ENCODE measurements around the gene NKTR. TPM values are rescaled to one million over a fixed set of nuclear protein-coding genes. Genes with fewer than 3 reads are reported as not detected.
"Not testable (repeated sequence)": the region's sequence is repeated elsewhere in the genome, so short reads cannot be mapped to it uniquely, and the experiment has no call there.

Gene NKTR
- total and polyA plus RNA-seq, 5 donors from 2014 or later, result 9.7 to 291 (median 11.2) TPM

GRCh38 chr3:42572278-42572677 lies 28.2 kb upstream of the NKTR start:
- peaks cover 49% of the 10 kb centered on the region for H3K36me3 Mint-ChIP-seq
- H3K27me3 Mint-ChIP-seq, result no peaks in the 10 kb centered on the region
- ATAC-seq (ENCODE audit: low read depth in 2 of 2) (peak in 1 of 2 donors; percentile 67), DNase-seq (no peak)
- H3K9me3 Mint-ChIP-seq, result peaks cover 0 to 19% (median 4%) of the 10 kb centered on the region in 7 donors
- Histone ChIP-seq H3K9me3 (ENCODE audit: control insufficient read depth in 2 of 2, low read length in 2 of 2) (peaks cover 9 to 14% of the 10 kb centered on the region in 2 experiments), H3K4me1 (ENCODE audit: control insufficient read depth, insufficient read depth, low read length, poor library complexity, severe bottlenecking) (no peaks in the 10 kb centered on the region), H3K27me3 (ENCODE audit: control insufficient read depth, insufficient read depth, low read length) (no peaks in the 10 kb centered on the region), H3K27ac (ENCODE audit: insufficient read depth, low read length, poor library complexity, severe bottlenecking) (no peak overlapping the region), H3K36me3 (ENCODE audit: control insufficient read depth, insufficient read depth, low read length) (peaks cover 34% of the 10 kb centered on the region), H3K4me3 (ENCODE audit: low read depth, low read length) (no peak overlapping the region)
- peak overlapping the region in 2 of 3 donors; percentile 48 to 75 for H3K27ac Mint-ChIP-seq
- peaks cover 19 to 41% (median 26%) of the 10 kb centered on the region in 4 donors for H3K4me1 Mint-ChIP-seq
- H3K4me3 Mint-ChIP-seq, result no peak overlapping the region

- ATAC-seq (ENCODE audit: low read depth in 2 of 2) (no peak), DNase-seq (no peak)
- peaks cover 41% of the 10 kb centered on the region for H3K36me3 Mint-ChIP-seq
- no peak overlapping the region for H3K27ac ChIP-seq (ENCODE audit: insufficient read depth, low read length, poor library complexity, severe bottlenecking)
- peaks cover 28 to 41% (median 31%) of the 10 kb centered on the region in 4 donors for H3K4me1 Mint-ChIP-seq
- no peaks in the 10 kb centered on the region for H3K27me3 Mint-ChIP-seq
- no peaks in the 10 kb centered on the region for H3K27me3 ChIP-seq (ENCODE audit: control insufficient read depth, insufficient read depth, low read length)
- peaks cover 20% of the 10 kb centered on the region for H3K36me3 ChIP-seq (ENCODE audit: control insufficient read depth, insufficient read depth, low read length)
- H3K4me3 Mint-ChIP-seq, result peak overlapping the region in 1 of 4 donors; percentile 0
- H3K27ac Mint-ChIP-seq, result peak overlapping the region in 1 of 3 donors; percentile 2
- peaks cover 0 to 19% (median 4%) of the 10 kb centered on the region in 7 donors for H3K9me3 Mint-ChIP-seq
- peaks cover 9 to 14% of the 10 kb centered on the region in 2 experiments for H3K9me3 ChIP-seq (ENCODE audit: control insufficient read depth in 2 of 2, low read length in 2 of 2)
- H3K4me1 ChIP-seq (ENCODE audit: control insufficient read depth, insufficient read depth, low read length, poor library complexity, severe bottlenecking), result peaks cover 6% of the 10 kb centered on the region
- no peak overlapping the region for H3K4me3 ChIP-seq (ENCODE audit: low read depth, low read length)
These were observed 25.2 kb upstream of the NKTR start for GRCh38 chr3:42575137-42575741.

- Mint-ChIP-seq H3K9me3 (peaks cover 0 to 19% (median 4%) of the 10 kb centered on the region in 7 donors), H3K4me1 (peaks cover 33 to 49% (median 41%) of the 10 kb centered on the region in 4 donors), H3K27ac (peak overlapping the region in 1 of 3 donors; percentile 8), H3K36me3 (peaks cover 30% of the 10 kb centered on the region), H3K4me3 (peak overlapping the region in 1 of 4 donors; percentile 12), H3K27me3 (no peaks in the 10 kb centered on the region)
- Histone ChIP-seq H3K27me3 (ENCODE audit: control insufficient read depth, insufficient read depth, low read length) (no peaks in the 10 kb centered on the region), H3K36me3 (ENCODE audit: control insufficient read depth, insufficient read depth, low read length) (peaks cover 17% of the 10 kb centered on the region), H3K27ac (ENCODE audit: insufficient read depth, low read length, poor library complexity, severe bottlenecking) (no peak overlapping the region), H3K4me1 (ENCODE audit: control insufficient read depth, insufficient read depth, low read length, poor library complexity, severe bottlenecking) (peaks cover 27% of the 10 kb centered on the region), H3K4me3 (ENCODE audit: low read depth, low read length) (no peak overlapping the region), H3K9me3 (ENCODE audit: control insufficient read depth in 2 of 2, low read length in 2 of 2) (peaks cover 9 to 14% of the 10 kb centered on the region in 2 experiments)
- no peak for ATAC-seq (ENCODE audit: low read depth in 2 of 2)
- no peak for DNase-seq
These were observed 22.4 kb upstream of the NKTR start for GRCh38 chr3:42578054-42578453.

- not testable (repeated sequence) for H3K27me3 ChIP-seq (ENCODE audit: control insufficient read depth, insufficient read depth, low read length); H3K4me3 ChIP-seq (ENCODE audit: low read depth, low read length); ATAC-seq (ENCODE audit: low read depth in 2 of 2); DNase-seq; H3K27me3 Mint-ChIP-seq; H3K36me3 ChIP-seq (ENCODE audit: control insufficient read depth, insufficient read depth, low read length); H3K9me3 ChIP-seq (ENCODE audit: control insufficient read depth in 2 of 2, low read length in 2 of 2)
- Histone ChIP-seq H3K27ac (ENCODE audit: insufficient read depth, low read length, poor library complexity, severe bottlenecking) (peak overlapping the region; percentile 97), H3K4me1 (ENCODE audit: control insufficient read depth, insufficient read depth, low read length, poor library complexity, severe bottlenecking) (peaks cover 27% of the 10 kb centered on the region)
- H3K9me3 Mint-ChIP-seq, result peaks cover 0 to 12% (median 0%) of the 10 kb centered on the region in 7 donors
- peak overlapping the region in 2 of 4 donors; percentile 23 to 92 for H3K4me3 Mint-ChIP-seq
- H3K27ac Mint-ChIP-seq, result peak overlapping the region in 2 of 3 donors; percentile 14 to 53
- H3K4me1 Mint-ChIP-seq, result peaks cover 37 to 55% (median 44%) of the 10 kb centered on the region in 4 donors
- peaks cover 23% of the 10 kb centered on the region for H3K36me3 Mint-ChIP-seq
These were observed 21.1 kb upstream of the NKTR start for GRCh38 chr3:42579346-42579745.

GRCh38 chr3:42581400-42581708 lies 19.1 kb upstream of the NKTR start:
- H3K9me3 ChIP-seq (ENCODE audit: control insufficient read depth in 2 of 2, low read length in 2 of 2), result no peaks in the 10 kb centered on the region
- peaks cover 36 to 56% (median 47%) of the 10 kb centered on the region in 4 donors for H3K4me1 Mint-ChIP-seq
- H3K4me1 ChIP-seq (ENCODE audit: control insufficient read depth, insufficient read depth, low read length, poor library complexity, severe bottlenecking), result peaks cover 27% of the 10 kb centered on the region
- no peak for DNase-seq
- H3K36me3 ChIP-seq (ENCODE audit: control insufficient read depth, insufficient read depth, low read length), result no peaks in the 10 kb centered on the region
- H3K27me3 Mint-ChIP-seq, result no peaks in the 10 kb centered on the region
- peaks cover 10% of the 10 kb centered on the region for H3K36me3 Mint-ChIP-seq
- H3K9me3 Mint-ChIP-seq, result no peaks in the 10 kb centered on the region
- peak overlapping the region; percentile 97 for H3K27ac ChIP-seq (ENCODE audit: insufficient read depth, low read length, poor library complexity, severe bottlenecking)
- H3K4me3 Mint-ChIP-seq, result peak overlapping the region; percentile 83 to 94 (median 88)
- ATAC-seq (ENCODE audit: low read depth in 2 of 2), result no peak
- H3K4me3 ChIP-seq (ENCODE audit: low read depth, low read length), result peak overlapping the region; percentile 74
- H3K27me3 ChIP-seq (ENCODE audit: control insufficient read depth, insufficient read depth, low read length), result no peaks in the 10 kb centered on the region
- peak overlapping the region; percentile 21 to 96 (median 83) for H3K27ac Mint-ChIP-seq

GRCh38 chr3:42581709-42582473 lies 18.6 kb upstream of the NKTR start, which contains the start of gene SEC22C:
Gene SEC22C (minus strand): TSS chr3:42581967. CDS start chr3:42569046, 12,921 bp downstream.
- no peaks in the 10 kb centered on the region for H3K9me3 ChIP-seq (ENCODE audit: control insufficient read depth in 2 of 2, low read length in 2 of 2)
- no peaks in the 10 kb centered on the region for H3K36me3 ChIP-seq (ENCODE audit: control insufficient read depth, insufficient read depth, low read length)
- no peaks in the 10 kb centered on the region for H3K9me3 Mint-ChIP-seq
- H3K36me3 Mint-ChIP-seq, result peaks cover 10% of the 10 kb centered on the region
- no peaks in the 10 kb centered on the region for H3K27me3 ChIP-seq (ENCODE audit: control insufficient read depth, insufficient read depth, low read length)
- H3K27ac ChIP-seq (ENCODE audit: insufficient read depth, low read length, poor library complexity, severe bottlenecking), result peak within 1 kb of the TSS; percentile 97
- H3K4me3 Mint-ChIP-seq, result peak within 1 kb of the TSS; percentile 92 to 95 (median 93)
- no peaks in the 10 kb centered on the region for H3K27me3 Mint-ChIP-seq
- peak within 1 kb of the TSS; percentile 95 to 98 (median 96) for H3K27ac Mint-ChIP-seq
- peak within 1 kb of the TSS; percentile 82 for H3K4me3 ChIP-seq (ENCODE audit: low read depth, low read length)
- ATAC-seq (ENCODE audit: low read depth in 2 of 2) (peak; percentile 91 to 93), DNase-seq (peak; percentile 94 to 97 (median 95))
- peaks cover 31 to 55% (median 43%) of the 10 kb centered on the region in 4 donors for H3K4me1 Mint-ChIP-seq
- peaks cover 27% of the 10 kb centered on the region for H3K4me1 ChIP-seq (ENCODE audit: control insufficient read depth, insufficient read depth, low read length, poor library complexity, severe bottlenecking)

GRCh38 chr3:42582474-42583070 lies 17.9 kb upstream of the NKTR start:
- no peaks in the 10 kb centered on the region for H3K27me3 ChIP-seq (ENCODE audit: control insufficient read depth, insufficient read depth, low read length)
- H3K27ac ChIP-seq (ENCODE audit: insufficient read depth, low read length, poor library complexity, severe bottlenecking), result peak overlapping the region; percentile 97
- H3K27me3 Mint-ChIP-seq, result no peaks in the 10 kb centered on the region
- peaks cover 27% of the 10 kb centered on the region for H3K4me1 ChIP-seq (ENCODE audit: control insufficient read depth, insufficient read depth, low read length, poor library complexity, severe bottlenecking)
- peak overlapping the region; percentile 82 for H3K4me3 ChIP-seq (ENCODE audit: low read depth, low read length)
- peaks cover 25 to 51% (median 38%) of the 10 kb centered on the region in 4 donors for H3K4me1 Mint-ChIP-seq
- peak overlapping the region; percentile 95 to 98 (median 96) for H3K27ac Mint-ChIP-seq
- peaks cover 6% of the 10 kb centered on the region for H3K36me3 Mint-ChIP-seq
- no peaks in the 10 kb centered on the region for H3K9me3 ChIP-seq (ENCODE audit: control insufficient read depth in 2 of 2, low read length in 2 of 2)
- H3K9me3 Mint-ChIP-seq, result no peaks in the 10 kb centered on the region
- no peak for DNase-seq
- no peak for ATAC-seq (ENCODE audit: low read depth in 2 of 2)
- no peaks in the 10 kb centered on the region for H3K36me3 ChIP-seq (ENCODE audit: control insufficient read depth, insufficient read depth, low read length)
- H3K4me3 Mint-ChIP-seq, result peak overlapping the region; percentile 92 to 95 (median 93)

Measured in CD4-positive, CD25-positive, alpha-beta regulatory T cell (primary cell).